ENCODE results near the gene IER5L.
"Not testable (repeated sequence)": the region's sequence is repeated elsewhere in the genome, so short reads cannot be mapped to it uniquely, and the experiment has no call there.

The IER5L gene

DNA sequence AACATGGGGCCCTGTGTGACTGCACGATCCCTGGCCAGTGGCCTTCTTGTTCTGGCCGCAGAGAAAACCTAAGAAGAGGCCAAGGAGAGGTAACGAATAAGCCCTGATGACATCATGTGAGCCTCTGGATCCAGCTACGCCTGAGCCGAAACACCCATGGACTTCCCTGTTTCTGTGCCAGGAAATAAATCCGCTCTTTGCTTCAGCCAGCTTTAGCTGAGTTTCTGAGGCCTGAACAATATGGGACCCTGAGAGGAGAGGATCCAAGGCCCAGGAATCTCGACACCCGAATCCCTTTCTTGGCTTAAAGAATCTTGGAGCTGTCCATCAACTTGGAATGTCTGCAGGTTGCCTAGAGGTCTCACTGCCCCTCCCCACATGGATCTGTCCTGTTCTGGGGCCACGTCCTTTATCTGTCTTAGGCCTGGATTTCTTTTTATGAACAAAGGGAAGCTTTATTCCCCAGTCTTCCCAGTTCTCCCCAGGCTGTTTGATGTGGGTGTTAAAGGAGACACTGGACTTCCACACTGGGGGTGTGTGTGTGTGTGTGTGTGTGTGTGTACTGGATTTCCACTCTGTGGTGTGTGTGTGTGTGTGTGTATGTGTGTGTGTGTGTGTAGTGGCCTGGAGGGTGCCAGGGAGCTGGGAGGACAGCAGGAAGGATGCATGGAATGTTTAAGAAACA lies 13.7 kb downstream of the IER5L start:
- DNase-seq (ENCODE audit: low read depth, low spot score) = no peak
- Histone ChIP-seq H3K9me3 (ENCODE audit: low read depth, low read length) (no peaks in the 10 kb centered on the region), H3K36me3 (ENCODE audit: insufficient read depth, low read length) (no peaks in the 10 kb centered on the region), H3K9ac (ENCODE audit: insufficient read length) (no peak overlapping the region), H3K4me3 (no peak overlapping the region), H3K27ac (0 out of 2 replicates have a peak overlapping the region, but pooled peaks have one; percentile 34)
- no peak for TF ChIP-seq POLR2AphosphoS5 (IDR thresholded peaks at IDR 0.05; ENCODE audit: borderline replicate concordance, low read depth, low read length)
- no peak for TF ChIP-seq EZH2 (IDR thresholded peaks at IDR 0.05)

DNA sequence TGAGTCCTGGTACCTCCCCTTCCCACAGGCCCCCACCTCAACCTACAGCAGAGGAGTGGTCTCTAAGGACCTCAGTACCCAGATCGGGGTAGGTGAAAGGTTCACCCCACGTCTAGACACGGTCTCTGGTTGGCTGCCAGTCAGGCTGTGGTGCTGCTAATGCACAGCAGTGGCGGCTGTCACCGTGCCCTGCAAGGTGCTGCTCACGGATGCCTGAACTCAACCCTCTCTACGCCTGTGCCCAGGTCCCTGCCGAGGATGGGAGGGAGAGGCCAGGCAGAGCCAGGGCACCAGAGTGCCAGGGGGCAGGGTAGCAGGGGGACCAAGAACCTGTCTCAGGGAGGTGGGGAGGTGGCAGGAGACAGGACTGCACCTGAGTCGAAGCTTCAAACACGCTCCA lies 14.3 kb downstream of the IER5L start:
- no peak for DNase-seq (ENCODE audit: low read depth, low spot score)
- Histone ChIP-seq H3K36me3 (ENCODE audit: insufficient read depth, low read length) (no peaks in the 10 kb centered on the region), H3K4me3 (no peak overlapping the region), H3K27ac (0 out of 2 replicates have a peak overlapping the region, but pooled peaks have one; percentile 34), H3K9me3 (ENCODE audit: low read depth, low read length) (no peaks in the 10 kb centered on the region), H3K9ac (ENCODE audit: insufficient read length) (no peak overlapping the region)
- TF ChIP-seq FOXP2 (optimal IDR thresholded peaks at IDR 0.05; ENCODE audit: control extremely low read depth, extremely low read length, insufficient read depth) = no peak
- TF ChIP-seq POLR2AphosphoS5 (IDR thresholded peaks at IDR 0.05; ENCODE audit: borderline replicate concordance, low read depth, low read length) = no peak
- no peak for TF ChIP-seq EZH2 (IDR thresholded peaks at IDR 0.05)

DNA sequence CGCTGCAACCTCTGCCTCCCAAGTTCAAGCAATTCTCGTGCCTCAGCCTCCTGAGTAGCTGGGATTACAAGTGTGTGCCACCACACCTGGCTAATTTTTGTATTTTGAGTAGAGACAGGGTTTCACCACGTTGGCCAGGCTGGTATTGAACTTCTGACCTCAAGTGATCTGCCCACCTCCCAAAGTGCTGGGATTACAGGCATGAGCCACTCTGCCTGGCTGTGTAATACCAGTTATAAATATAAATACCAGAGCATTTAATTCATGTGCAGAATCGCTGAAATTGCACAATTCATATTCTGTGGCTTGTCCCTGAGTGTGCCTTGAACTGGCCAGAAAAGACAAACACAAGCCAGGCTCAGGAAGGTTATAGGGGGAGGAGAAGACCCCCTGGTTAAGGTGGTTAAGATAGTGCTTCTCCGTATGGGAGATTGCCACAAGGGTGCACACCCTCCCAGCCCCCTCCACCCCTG lies 14.8 kb downstream of the IER5L start:
- H3K9ac ChIP-seq (ENCODE audit: insufficient read length); H3K9me3 ChIP-seq (ENCODE audit: low read depth, low read length); H3K27ac ChIP-seq; H3K36me3 ChIP-seq (ENCODE audit: insufficient read depth, low read length); H3K4me3 ChIP-seq; DNase-seq (ENCODE audit: low read depth, low spot score): not testable (repeated sequence)

DNA sequence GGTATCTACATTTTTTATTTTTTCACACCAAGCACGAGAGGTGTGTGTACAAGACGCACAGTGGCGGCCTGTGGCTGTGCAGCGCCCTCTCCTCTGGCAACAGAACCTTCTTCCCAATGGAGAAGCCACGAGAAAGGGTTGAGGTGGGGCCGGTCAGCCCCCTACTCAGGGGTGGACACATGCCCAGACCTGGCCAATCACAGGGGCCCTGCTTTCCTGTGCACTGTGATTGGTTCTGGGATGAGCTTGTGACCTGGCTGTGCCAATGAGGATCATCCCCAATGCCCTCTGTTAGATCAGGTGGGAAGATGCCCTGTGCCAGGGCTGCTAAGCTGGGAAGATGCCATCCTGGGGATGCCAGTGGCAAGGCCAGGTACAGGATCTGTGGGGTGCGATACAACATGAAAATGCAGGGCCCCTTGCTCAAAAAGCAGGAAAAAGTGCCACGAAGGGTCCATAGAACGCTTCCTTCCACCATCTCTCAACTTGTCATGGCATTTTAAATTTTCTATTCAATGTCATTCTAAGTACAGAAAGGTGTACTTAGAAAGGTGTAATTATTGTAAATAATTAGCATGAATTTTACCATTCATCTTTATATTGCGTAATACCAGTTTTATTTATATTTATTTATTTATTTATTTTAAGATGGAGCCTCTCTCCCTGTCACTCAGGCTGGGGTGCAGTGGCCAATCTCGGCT lies 15.4 kb downstream of the IER5L start:
- DNase-seq (ENCODE audit: low read depth, low spot score) = no peak

DNA sequence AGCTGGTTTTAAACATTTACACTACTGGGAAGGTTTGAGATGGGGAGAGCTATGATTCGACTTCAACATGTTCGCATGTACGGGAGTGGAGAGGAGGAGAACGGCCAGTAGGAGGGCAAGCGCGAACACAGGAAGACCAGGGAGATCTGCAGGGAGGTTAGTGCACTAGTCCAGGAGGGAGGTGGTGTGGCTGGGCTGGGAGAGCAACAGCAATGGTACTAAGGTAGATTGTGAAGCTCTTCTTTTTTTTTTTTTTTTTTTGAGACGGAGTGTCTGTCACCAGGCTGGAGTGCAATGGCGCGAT lies 16.6 kb downstream of the IER5L start:
- Histone ChIP-seq H3K9me3 (ENCODE audit: low read depth, low read length) (no peaks in the 10 kb centered on the region), H3K4me3 (no peak overlapping the region), H3K27ac (no peak overlapping the region), H3K36me3 (ENCODE audit: insufficient read depth, low read length) (no peaks in the 10 kb centered on the region), H3K9ac (ENCODE audit: insufficient read length) (no peak overlapping the region)
- TF ChIP-seq POLR2AphosphoS5 (IDR thresholded peaks at IDR 0.05; ENCODE audit: borderline replicate concordance, low read depth, low read length) (no peak), EZH2 (IDR thresholded peaks at IDR 0.05) (no peak), FOXP2 (optimal IDR thresholded peaks at IDR 0.05; ENCODE audit: control extremely low read depth, extremely low read length, insufficient read depth) (no peak)
- DNase-seq (ENCODE audit: low read depth, low spot score) = no peak

More for the DNA sequence above, 15.4 kb downstream of the IER5L start:
- Histone ChIP-seq H3K27ac (no peak overlapping the region), H3K36me3 (ENCODE audit: insufficient read depth, low read length) (no peaks in the 10 kb centered on the region), H3K4me3 (no peak overlapping the region), H3K9me3 (ENCODE audit: low read depth, low read length) (no peaks in the 10 kb centered on the region), H3K9ac (ENCODE audit: insufficient read length) (no peak overlapping the region)
- TF ChIP-seq FOXP2 (optimal IDR thresholded peaks at IDR 0.05; ENCODE audit: control extremely low read depth, extremely low read length, insufficient read depth) (no peak), POLR2AphosphoS5 (IDR thresholded peaks at IDR 0.05; ENCODE audit: borderline replicate concordance, low read depth, low read length) (no peak), EZH2 (IDR thresholded peaks at IDR 0.05) (no peak)

DNA sequence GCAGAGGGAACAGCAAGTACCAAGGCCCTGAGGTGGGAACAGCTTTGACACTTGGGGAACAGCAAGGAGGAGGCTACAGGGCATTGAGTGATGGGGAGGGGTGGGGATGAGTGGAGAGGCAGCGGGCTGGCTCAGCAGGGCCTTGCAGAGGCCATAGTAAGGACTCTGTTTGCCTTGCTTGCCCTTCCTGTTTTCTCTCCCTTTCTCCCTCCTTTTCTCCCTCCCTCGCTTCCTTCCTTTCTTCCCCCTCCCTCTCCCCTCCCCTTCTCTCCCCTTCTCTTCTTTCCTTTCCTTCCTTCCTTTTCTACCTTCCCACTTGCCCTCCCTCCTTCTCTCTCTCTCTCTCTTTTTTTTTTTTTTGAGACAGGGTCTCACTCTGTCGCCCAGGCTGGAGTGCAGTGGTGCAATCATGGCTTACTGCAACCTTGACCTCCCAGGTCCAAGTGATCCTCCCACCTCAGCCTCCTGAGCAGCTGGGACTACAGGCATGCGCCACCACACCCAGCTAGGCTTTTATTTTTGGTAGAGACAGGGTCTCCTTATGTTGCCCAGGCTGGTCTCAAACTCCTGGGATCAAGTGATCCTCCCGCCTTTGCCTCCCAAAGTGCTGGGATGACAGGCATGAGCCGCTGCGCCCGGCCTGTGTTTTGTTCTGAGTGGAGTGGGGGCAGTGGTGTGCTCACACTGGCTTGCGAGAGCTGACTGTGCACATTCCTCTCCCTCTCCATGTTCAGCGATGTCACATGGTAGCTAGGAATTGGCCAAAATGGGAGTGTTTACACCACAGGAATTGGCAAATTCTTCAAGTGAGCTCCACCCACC lies 17.1 kb downstream of the IER5L start:
- Histone ChIP-seq H3K9ac (ENCODE audit: insufficient read length) (no peak overlapping the region), H3K27ac (no peak overlapping the region), H3K9me3 (ENCODE audit: low read depth, low read length) (no peaks in the 10 kb centered on the region), H3K4me3 (no peak overlapping the region), H3K36me3 (ENCODE audit: insufficient read depth, low read length) (no peaks in the 10 kb centered on the region)
- no peak for TF ChIP-seq POLR2AphosphoS5 (IDR thresholded peaks at IDR 0.05; ENCODE audit: borderline replicate concordance, low read depth, low read length)
- TF ChIP-seq FOXP2 (optimal IDR thresholded peaks at IDR 0.05; ENCODE audit: control extremely low read depth, extremely low read length, insufficient read depth) = no peak
- no peak for TF ChIP-seq EZH2 (IDR thresholded peaks at IDR 0.05)
- no peak for DNase-seq (ENCODE audit: low read depth, low spot score)

DNA sequence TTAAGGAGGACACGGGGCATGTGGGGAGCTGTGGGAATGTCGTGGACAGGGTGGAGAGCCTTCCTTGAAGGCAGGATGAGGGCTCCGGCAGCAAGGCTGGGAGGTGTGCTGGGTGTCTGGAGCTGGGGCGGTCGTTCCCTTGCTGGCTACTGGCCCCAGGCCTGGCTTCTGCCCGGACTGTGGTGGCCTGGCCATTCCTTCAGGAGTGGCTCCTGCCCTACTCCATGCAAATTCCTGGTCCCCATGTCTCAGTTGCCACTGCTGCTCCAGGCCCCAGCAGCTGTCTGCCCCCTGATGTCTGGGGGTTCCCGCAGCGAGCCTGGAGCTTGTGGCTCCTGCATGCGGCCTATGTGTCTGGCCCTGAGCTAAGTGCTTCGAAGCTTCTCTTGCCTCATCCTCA lies 21.9 kb downstream of the IER5L start:
- H3K27ac ChIP-seq = no peak overlapping the region
- no peak overlapping the region for H3K4me3 ChIP-seq
- H3K9ac ChIP-seq (ENCODE audit: insufficient read length) = no peak overlapping the region
- no peak for DNase-seq (ENCODE audit: low read depth, low spot score)
- no peak for TF ChIP-seq POLR2AphosphoS5 (IDR thresholded peaks at IDR 0.05; ENCODE audit: borderline replicate concordance, low read depth, low read length)
- no peak for TF ChIP-seq FOXP2 (optimal IDR thresholded peaks at IDR 0.05; ENCODE audit: control extremely low read depth, extremely low read length, insufficient read depth)
- TF ChIP-seq EZH2 (IDR thresholded peaks at IDR 0.05) = no peak
- no peaks in the 10 kb centered on the region for H3K36me3 ChIP-seq (ENCODE audit: insufficient read depth, low read length)
- no peaks in the 10 kb centered on the region for H3K9me3 ChIP-seq (ENCODE audit: low read depth, low read length)

DNA sequence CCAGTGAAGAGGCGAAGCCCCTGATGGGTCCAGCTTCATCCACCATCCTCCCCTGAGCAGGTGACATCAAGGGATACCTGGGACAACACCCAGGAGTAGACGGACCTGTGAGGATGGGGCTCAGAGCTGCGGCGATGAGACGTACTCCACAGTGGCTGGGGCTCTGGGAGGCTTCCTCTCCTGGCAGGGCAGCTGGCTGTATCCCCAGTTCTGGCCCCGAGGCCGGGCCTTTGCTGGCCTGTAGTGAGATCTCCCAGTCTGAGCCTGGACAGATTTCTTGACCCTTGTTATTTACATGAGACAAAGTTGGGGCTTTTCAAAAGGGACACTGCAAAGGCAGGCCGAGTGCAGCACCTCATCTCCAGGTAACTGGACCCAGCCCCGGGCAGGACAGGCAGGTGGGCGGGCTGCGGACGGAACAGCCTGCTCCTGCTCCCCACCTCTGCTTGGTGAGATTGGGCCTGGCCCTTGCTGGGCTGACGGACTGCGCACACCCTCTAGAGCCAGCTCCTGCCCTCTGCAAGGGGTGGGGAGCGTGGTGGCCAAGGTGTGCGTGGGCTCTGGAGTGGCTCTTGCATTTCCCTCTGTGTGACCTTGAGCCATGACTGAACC lies 23.1 kb downstream of the IER5L start:
- Histone ChIP-seq H3K27ac (no peak overlapping the region), H3K36me3 (ENCODE audit: insufficient read depth, low read length) (no peaks in the 10 kb centered on the region), H3K9me3 (ENCODE audit: low read depth, low read length) (no peaks in the 10 kb centered on the region), H3K9ac (ENCODE audit: insufficient read length) (no peak overlapping the region), H3K4me3 (no peak overlapping the region)
- no peak for DNase-seq (ENCODE audit: low read depth, low spot score)
- TF ChIP-seq FOXP2 (optimal IDR thresholded peaks at IDR 0.05; ENCODE audit: control extremely low read depth, extremely low read length, insufficient read depth) (no peak), POLR2AphosphoS5 (IDR thresholded peaks at IDR 0.05; ENCODE audit: borderline replicate concordance, low read depth, low read length) (no peak), EZH2 (IDR thresholded peaks at IDR 0.05) (no peak)

Measured in SK-N-MC (cell line).